ENCODE data around the gene CCDC43.

DNA sequence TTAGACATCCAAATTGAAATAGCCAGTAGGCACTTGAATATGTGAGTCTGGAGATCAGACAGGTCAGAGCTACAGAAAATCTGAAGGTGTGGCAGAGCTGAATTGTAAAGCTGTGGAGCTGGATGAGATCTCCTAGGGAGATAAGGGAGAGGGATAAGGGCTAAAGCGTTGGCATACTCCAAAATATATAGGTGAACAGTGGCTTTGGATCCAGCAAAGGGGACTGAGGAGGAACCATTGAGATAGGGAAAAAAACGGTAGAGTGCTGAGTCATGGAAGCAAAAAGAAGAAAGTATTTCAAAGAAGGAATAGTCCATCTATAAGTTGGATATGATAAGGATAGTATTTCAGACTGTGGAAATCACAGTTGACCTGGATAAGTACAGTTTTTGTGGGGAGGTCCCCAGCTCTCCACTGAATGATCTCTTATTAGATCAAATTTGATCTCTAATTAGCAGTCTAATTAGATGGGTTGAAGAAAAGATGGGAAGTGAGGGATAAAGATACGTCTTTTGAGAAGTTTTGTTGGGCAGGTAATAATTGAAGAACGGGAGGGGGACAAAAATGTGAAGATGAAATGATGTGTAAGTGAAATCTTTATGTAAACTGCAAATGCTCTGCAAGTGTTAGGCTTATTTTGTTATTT is 18.3 kb upstream of the CCDC43 start:
- TF ChIP-seq, protein P1, sequence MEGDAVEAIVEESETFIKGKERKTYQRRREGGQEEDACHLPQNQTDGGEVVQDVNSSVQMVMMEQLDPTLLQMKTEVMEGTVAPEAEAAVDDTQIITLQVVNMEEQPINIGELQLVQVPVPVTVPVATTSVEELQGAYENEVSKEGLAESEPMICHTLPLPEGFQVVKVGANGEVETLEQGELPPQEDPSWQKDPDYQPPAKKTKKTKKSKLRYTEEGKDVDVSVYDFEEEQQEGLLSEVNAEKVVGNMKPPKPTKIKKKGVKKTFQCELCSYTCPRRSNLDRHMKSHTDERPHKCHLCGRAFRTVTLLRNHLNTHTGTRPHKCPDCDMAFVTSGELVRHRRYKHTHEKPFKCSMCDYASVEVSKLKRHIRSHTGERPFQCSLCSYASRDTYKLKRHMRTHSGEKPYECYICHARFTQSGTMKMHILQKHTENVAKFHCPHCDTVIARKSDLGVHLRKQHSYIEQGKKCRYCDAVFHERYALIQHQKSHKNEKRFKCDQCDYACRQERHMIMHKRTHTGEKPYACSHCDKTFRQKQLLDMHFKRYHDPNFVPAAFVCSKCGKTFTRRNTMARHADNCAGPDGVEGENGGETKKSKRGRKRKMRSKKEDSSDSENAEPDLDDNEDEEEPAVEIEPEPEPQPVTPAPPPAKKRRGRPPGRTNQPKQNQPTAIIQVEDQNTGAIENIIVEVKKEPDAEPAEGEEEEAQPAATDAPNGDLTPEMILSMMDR (CRISPR knock-in tag; IDR thresholded peaks at IDR 0.05) = no peak
- TF ChIP-seq POLR2A (IDR thresholded peaks at IDR 0.05; ENCODE audit: insufficient read depth in 1 of 2, low read depth in 2 of 2, low read length in 2 of 2) = no peak
- no peak for TF ChIP-seq RAD21 (CRISPR knock-in tag; IDR thresholded peaks at IDR 0.05)
- TF ChIP-seq, protein P2, sequence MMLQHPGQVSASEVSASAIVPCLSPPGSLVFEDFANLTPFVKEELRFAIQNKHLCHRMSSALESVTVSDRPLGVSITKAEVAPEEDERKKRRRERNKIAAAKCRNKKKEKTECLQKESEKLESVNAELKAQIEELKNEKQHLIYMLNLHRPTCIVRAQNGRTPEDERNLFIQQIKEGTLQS (CRISPR knock-in tag; IDR thresholded peaks at IDR 0.05) = no peak
- TF ChIP-seq, protein P3, sequence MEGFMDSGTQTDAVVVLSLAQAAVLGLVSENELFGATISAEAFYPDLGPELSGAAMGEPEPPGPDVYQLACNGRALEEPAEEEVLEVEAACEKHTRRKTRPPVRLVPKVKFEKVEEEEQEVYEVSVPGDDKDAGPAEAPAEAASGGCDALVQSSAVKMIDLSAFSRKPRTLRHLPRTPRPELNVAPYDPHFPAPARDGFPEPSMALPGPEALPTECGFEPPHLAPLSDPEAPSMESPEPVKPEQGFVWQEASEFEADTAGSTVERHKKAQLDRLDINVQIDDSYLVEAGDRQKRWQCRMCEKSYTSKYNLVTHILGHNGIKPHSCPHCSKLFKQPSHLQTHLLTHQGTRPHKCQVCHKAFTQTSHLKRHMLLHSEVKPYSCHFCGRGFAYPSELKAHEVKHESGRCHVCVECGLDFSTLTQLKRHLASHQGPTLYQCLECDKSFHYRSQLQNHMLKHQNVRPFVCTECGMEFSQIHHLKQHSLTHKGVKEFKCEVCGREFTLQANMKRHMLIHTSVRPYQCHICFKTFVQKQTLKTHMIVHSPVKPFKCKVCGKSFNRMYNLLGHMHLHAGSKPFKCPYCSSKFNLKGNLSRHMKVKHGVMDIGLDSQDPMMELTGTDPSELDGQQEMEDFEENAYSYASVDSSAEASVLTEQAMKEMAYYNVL (CRISPR knock-in tag; IDR thresholded peaks at IDR 0.05; ENCODE audit: borderline replicate concordance) = no peak
- no peak for TF ChIP-seq CBX1 (IDR thresholded peaks at IDR 0.05; ENCODE audit: low read depth)
- TF ChIP-seq NR2F6 (IDR thresholded peaks at IDR 0.05) = no peak
- no peak for TF ChIP-seq NR2F6 (CRISPR knock-in tag; IDR thresholded peaks at IDR 0.05)
- TF ChIP-seq, protein P4, sequence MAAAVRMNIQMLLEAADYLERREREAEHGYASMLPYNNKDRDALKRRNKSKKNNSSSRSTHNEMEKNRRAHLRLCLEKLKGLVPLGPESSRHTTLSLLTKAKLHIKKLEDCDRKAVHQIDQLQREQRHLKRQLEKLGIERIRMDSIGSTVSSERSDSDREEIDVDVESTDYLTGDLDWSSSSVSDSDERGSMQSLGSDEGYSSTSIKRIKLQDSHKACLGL (CRISPR knock-in tag; IDR thresholded peaks at IDR 0.05) = no peak
- no peak for TF ChIP-seq ZNF501 (CRISPR knock-in tag; IDR thresholded peaks at IDR 0.05)
- TF ChIP-seq, protein P5, sequence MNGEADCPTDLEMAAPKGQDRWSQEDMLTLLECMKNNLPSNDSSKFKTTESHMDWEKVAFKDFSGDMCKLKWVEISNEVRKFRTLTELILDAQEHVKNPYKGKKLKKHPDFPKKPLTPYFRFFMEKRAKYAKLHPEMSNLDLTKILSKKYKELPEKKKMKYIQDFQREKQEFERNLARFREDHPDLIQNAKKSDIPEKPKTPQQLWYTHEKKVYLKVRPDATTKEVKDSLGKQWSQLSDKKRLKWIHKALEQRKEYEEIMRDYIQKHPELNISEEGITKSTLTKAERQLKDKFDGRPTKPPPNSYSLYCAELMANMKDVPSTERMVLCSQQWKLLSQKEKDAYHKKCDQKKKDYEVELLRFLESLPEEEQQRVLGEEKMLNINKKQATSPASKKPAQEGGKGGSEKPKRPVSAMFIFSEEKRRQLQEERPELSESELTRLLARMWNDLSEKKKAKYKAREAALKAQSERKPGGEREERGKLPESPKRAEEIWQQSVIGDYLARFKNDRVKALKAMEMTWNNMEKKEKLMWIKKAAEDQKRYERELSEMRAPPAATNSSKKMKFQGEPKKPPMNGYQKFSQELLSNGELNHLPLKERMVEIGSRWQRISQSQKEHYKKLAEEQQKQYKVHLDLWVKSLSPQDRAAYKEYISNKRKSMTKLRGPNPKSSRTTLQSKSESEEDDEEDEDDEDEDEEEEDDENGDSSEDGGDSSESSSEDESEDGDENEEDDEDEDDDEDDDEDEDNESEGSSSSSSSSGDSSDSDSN (CRISPR knock-in tag; IDR thresholded peaks at IDR 0.05) = no peak
- no peak for TF ChIP-seq ZNF235 (CRISPR knock-in tag; IDR thresholded peaks at IDR 0.05; ENCODE audit: borderline replicate concordance)
- TF ChIP-seq, protein P6, sequence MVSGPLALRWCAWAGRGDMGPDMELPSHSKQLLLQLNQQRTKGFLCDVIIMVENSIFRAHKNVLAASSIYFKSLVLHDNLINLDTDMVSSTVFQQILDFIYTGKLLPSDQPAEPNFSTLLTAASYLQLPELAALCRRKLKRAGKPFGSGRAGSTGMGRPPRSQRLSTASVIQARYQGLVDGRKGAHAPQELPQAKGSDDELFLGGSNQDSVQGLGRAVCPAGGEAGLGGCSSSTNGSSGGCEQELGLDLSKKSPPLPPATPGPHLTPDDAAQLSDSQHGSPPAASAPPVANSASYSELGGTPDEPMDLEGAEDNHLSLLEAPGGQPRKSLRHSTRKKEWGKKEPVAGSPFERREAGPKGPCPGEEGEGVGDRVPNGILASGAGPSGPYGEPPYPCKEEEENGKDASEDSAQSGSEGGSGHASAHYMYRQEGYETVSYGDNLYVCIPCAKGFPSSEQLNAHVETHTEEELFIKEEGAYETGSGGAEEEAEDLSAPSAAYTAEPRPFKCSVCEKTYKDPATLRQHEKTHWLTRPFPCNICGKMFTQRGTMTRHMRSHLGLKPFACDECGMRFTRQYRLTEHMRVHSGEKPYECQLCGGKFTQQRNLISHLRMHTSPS (CRISPR knock-in tag; IDR thresholded peaks at IDR 0.05; ENCODE audit: low read depth) = no peak
